Measurements from ENCODE around the gene LLGL1.

Gene LLGL1

GRCh38 chr17:18278867-18279266 lies 53.4 kb downstream of the LLGL1 start:
- DNase-seq: no peak

- no peak for DNase-seq
Observed at GRCh38 chr17:18280249-18280648, 54.8 kb downstream of the LLGL1 start.

- no peak for DNase-seq
Observed at GRCh38 chr17:18280766-18281371, 55.4 kb downstream of the LLGL1 start.

- DNase-seq: no peak
Observed at GRCh38 chr17:18281788-18282187, 56.4 kb downstream of the LLGL1 start.

- no peak for DNase-seq
Observed at GRCh38 chr17:18285296-18285695, 59.9 kb downstream of the LLGL1 start.

- DNase-seq: no peak
Observed at GRCh38 chr17:18291718-18292540, 66.5 kb downstream of the LLGL1 start.

Measured in left hindlimb (tissue), 1 donor.